OCI-M2 (cell line): ENCODE results near the gene RHBDD3.
"Not testable (repeated sequence)": the region's sequence is repeated elsewhere in the genome, so short reads cannot be mapped to it uniquely, and the experiment has no call there.

Experiments used
- DNase-seq: peaks from one replicate; lab custom pipeline; 2025; ENCODE audit not compliant: unreplicated experiment; lab: John Stamatoyannopoulos, UW

The RHBDD3 gene

GRCh38 chr22:29219409-29219782 is 48.4 kb downstream of the RHBDD3 start:
- DNase-seq = not testable (repeated sequence)

DNA sequence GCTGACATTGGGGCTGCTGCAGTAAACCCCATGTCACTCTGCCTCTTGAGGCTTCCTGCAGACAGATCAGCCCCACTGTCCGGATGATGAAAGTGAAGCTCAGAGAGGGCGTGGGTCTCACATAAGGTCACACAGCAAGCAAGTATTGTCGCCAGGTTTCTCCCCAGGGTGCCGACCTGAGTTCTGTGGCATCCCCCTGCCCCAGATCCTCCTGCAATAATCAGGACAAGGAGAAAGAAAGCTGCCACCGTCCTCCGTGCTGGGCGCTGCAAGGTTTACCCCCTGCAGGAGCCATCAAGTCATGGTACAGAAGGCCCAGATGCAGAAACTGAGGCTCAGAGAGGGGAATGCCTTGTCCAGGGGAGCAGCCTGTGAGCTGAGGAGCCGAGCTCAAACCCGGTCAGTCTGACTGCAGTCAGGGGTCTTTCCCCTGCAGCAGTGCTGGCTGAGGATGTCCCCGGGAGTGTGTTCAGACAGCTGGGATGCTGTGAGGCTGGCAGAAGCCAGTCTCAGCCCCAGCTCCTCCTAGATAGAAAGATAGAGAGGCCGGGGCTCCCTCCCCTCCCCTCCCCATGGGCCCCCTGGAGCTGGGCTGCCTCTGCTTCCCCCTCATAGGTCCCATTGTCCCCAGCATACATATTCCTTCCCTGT is 48.9 kb downstream of the RHBDD3 start:
- DNase-seq = no peak

DNA sequence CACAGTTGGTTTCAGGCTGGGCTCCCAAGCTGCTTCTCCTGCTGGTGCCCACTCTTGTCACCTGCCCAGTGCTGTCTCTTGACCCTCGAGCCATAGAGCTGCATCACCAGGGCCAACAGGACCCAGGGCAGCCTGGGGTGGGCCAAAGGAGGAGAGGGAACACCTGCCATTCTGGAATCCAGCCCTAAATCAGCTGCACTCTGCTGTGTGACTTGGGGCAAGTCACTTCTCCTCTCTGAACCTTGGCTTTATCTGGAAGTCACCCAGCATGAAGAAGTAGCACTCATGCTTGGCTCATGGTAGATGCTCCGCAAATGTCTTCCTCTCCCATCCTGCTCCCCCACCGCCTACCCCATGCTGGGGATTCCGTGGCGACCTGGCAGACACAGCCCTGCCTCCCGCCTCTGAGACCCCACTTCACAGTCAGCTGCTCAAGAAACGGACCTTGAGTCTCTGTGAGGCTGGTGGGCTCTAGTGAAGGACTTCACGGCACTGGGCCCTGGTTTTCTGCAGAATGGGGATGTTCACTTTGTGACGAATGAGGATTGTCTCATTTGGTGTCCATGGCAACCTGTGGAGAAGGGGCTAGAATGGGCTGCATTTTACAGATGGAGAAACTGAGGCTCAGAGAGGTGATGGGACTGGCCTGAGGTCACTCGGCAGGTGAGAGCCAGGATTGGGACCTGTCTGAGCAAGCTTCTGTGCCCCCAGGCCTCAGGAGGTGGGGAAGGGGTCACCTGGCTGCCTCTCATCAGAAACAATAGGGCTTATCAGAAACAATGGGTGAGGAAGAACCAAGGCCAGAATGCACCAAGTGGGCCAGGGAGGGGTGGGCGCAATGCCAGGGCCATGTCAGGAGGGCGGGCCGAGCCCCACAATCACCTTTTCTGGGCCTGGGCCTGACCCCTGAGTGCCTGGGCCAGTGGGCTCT is 49.7 kb downstream of the RHBDD3 start:
- no peak for DNase-seq

DNA sequence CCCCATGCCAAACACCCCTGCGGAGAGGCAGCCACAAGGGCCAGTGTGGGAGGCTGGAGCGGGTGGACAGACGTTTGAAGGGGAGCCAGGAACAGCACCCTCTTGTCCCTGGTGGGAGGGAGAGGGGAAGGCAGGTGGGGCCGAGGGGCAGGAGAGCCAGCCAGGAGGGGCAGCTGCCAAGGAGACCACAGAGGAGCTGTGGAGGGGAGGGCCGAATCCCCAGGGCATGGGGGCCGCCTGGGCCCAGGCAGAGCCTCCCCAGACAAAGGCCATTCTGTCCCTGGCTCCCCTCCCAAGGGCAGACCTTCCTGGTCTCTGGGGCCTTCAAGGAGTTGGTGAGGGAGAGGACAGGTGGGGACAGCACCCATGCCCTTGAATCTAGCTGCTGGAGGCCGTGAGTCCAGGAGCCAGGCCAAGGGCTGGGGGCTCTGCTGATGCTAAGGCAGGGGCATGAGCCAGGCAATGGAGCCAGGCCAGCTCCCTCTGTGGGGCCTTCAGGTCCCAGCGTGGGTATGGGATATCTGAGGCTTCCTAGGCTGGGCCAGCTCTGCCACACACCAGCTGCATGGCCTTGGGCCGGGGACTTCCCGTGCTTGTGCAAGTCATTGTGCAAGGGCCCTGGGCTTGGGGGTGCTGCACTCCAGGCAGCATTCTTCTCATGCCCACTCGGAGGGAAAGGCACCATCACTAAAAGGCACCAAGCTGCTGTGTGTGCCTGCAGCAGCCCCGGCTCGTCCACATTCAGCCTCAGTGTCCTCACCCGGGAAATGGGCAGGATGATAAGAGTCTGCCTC is 50.7 kb downstream of the RHBDD3 start:
- DNase-seq = no peak

GRCh38 chr22:29216011-29216872 is 51.5 kb downstream of the RHBDD3 start:
- no peak for DNase-seq

GRCh38 chr22:29215012-29215860 is 52.5 kb downstream of the RHBDD3 start:
- no peak for DNase-seq

DNA sequence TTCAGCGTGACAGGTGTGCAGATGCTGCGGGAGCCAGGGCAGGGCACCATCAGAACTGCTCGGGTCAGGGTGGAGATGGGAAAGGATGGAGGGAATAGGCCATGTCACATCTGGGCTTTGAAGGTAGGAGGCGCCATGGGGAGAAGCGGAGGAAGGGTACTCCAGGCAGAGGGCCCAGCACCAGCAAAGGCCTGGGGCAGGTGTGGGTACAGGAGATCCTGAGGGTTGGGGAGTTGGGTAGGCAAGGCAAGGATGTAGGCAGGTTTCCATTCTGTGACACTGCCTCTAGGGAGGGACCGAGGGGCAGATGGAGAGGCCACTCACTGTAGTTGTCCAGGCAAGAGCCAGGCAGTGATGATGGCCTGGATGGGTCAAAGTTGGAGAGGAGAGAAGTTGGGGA is 53.5 kb downstream of the RHBDD3 start:
- no peak for DNase-seq

GRCh38 chr22:29213493-29213892 is 54.3 kb downstream of the RHBDD3 start:
- no peak for DNase-seq

DNA sequence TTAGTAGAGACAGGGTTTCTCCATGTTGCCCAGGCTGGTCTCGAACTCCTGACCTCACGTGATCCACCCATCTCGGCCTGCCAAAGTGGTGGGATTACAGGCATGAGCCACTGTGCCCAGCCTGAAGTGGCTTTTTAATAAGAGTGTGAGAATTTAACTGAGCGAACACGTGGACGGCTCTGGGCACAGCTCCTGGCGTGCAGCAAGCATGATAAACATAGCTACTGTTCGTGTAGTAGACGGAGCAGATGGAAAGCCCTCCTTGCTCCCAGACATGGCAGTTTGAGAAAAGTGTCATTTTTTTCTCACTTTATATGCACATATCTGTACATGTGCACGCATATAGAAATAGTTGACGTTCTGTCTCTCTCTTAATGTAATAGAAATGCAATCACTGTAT is 55.0 kb downstream of the RHBDD3 start:
- DNase-seq = no peak

DNA sequence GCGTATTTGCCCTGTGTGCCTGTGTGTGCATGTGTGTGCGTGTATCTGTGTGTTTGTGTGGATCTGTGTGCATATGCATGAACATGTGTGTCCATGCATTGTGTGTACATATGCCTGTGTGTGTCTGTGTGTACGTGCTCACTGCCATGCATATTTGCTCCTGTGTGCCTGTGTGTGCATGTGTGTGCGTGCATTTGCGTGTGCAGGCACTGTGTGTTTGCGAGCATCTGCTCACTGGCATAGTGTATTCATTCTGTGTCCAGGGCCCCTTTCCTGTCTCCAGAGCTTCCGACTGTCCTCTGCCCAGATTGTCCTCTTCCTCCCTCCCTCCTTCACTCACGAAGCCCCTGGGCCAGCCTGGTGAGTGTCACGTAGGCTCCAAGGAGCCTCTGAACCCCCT is 56.3 kb downstream of the RHBDD3 start:
- DNase-seq = no peak

- DNase-seq = no peak
These were observed 56.7 kb downstream of the RHBDD3 start for GRCh38 chr22:29211066-29211465.
